GM12878 (cell line): ENCODE measurements around the gene COL23A1.

Source experiments
- CHD4 ChIP-seq: fragments of 200-600 bp; sonication (generic); IDR thresholded peaks from 2 replicates; pipeline ENCODE4 v1.6.1; 2016; ENCODE audit warnings: mild to moderate bottlenecking
- CTCF ChIP-seq, 3 experiments: IDR thresholded peaks in 2 of 3; conservative IDR thresholded peaks in 1 of 3; 2 replicates each; pipeline ENCODE4 v1.5.1; 2011; ENCODE audit warnings: low read depth in 3 of 3, low read length in 3 of 3, mild to moderate bottlenecking in 3 of 3, control low read depth in 2 of 3, moderate library complexity in 2 of 3, inconsistent platforms in 1 of 3, mixed read lengths in 1 of 3; ENCODE audit not compliant: control insufficient read depth in 2 of 3, insufficient read depth in 1 of 3; ENCODE audit errors: extremely low read depth in 1 of 3
- LARP7 ChIP-seq: fragments of 450-650 bp; IDR thresholded peaks from 2 replicates; pipeline ENCODE4 v1.6.1; 2017; ENCODE audit warnings: mild to moderate bottlenecking
- MTA3 ChIP-seq: IDR thresholded peaks from 2 replicates; pipeline ENCODE4 v1.6.1; 2012; ENCODE audit warnings: low read length, inconsistent platforms, borderline replicate concordance
- PAX8 ChIP-seq: fragments of 450-650 bp; IDR thresholded peaks from 2 replicates; pipeline ENCODE4 v1.6.1; 2017; ENCODE audit warnings: mild to moderate bottlenecking, moderate library complexity
- PML ChIP-seq: IDR thresholded peaks from 2 replicates; pipeline ENCODE4 v1.6.1; 2012; ENCODE audit warnings: low read length, inconsistent platforms
- POLR2A ChIP-seq: IDR thresholded peaks from 2 replicates; pipeline ENCODE4 v1.6.1; 2011; ENCODE audit warnings: low read depth, mild to moderate bottlenecking, low read length
- TAF1 ChIP-seq: IDR thresholded peaks from 2 replicates; pipeline ENCODE4 v1.6.1; 2011; ENCODE audit warnings: mild to moderate bottlenecking, low read depth, low read length, borderline replicate concordance

- TF ChIP-seq CHD4 (no peak), PAX8 (no peak), CTCF (IDR thresholded peaks at IDR 0.05 in 2 of 3, conservative IDR thresholded peaks at IDR 0.05 in 1 of 3; ENCODE audit: control insufficient read depth in 2 of 3, extremely low read depth in 1 of 3, insufficient read depth in 1 of 3, low read depth in 3 of 3, low read length in 3 of 3) (no peak), LARP7 (no peak), POLR2A (no peak), MTA3 (no peak), PML (no peak), TAF1 (no peak)
These were observed 277.3 kb downstream of the COL23A1 start for GRCh38 chr5:178312880-178313282.
